Body of pancreas (tissue), 4 donors: ENCODE results near the gene MNAT1. TPM values are rescaled to one million over a fixed set of nuclear protein-coding genes. Genes with fewer than 3 reads are reported as not detected.

Source experiments
- ATAC-seq: fragments of 150-250 bp; one replicate; pipeline ENCODE4 v1.9.1; 2016
- DNase-seq, 4 donors: peaks; one replicate each; pipeline ENCODE4 v3.0.0-alpha.2; 2019
- H3K27ac ChIP-seq, 4 donors: fragments of 200-600 bp; sonication (generic); 1 replicate in 3 of 4; 2 replicates in 1 of 4; pipeline versions ENCODE4 v1.5.1 to v1.6.1; 2016 to 2019; ENCODE audit warnings: mild to moderate bottlenecking in 1 of 4, mixed read lengths in 1 of 4, moderate library complexity in 1 of 4
- H3K27me3 ChIP-seq, 2 donors: fragments of 200-600 bp; sonication (generic); one replicate each; pipeline ENCODE4 v1.6.0; 2016; ENCODE audit warnings: mild to moderate bottlenecking in 1 of 2
- H3K36me3 ChIP-seq, 2 donors: fragments of 200-600 bp; sonication (generic); replicated peaks in 1 of 2; 2 replicates each; pipeline ENCODE4 v1.5.1; 2016; ENCODE audit warnings: low read depth in 2 of 2; ENCODE audit not compliant: insufficient read depth in 1 of 2
- H3K4me1 ChIP-seq: fragments of 200-600 bp; sonication (generic); one replicate; pipeline ENCODE4 v1.6.0; 2016
- H3K4me3 ChIP-seq, 2 donors: fragments of 200-600 bp; sonication (generic); 1 replicate in 1 of 2; 2 replicates in 1 of 2; pipeline ENCODE4 v1.5.1; 2016 to 2019
- H3K9me3 ChIP-seq, 3 donors: fragments of 200-600 bp; sonication (generic); 1 replicate in 2 of 3; 2 replicates in 1 of 3; pipeline ENCODE4 v1.5.1; 2016
- POLR2A ChIP-seq, 3 donors: fragments of 450-650 bp; IDR thresholded peaks; one replicate each; pipeline ENCODE4 v1.6.1; 2016; ENCODE audit warnings: antibody characterized with exemption in 3 of 3, mild to moderate bottlenecking in 2 of 3
- WGBS, 2 donors: methylation state at CpG; one replicate each; pipeline ENCODE4 v1.1.5; 2017; 5-methylcytosine and 5-hydroxymethylcytosine counted together
- intact Hi-C: fragments of 100-400 bp; cut with DNase I; formaldehyde crosslinking; loops from one replicate; pipeline ENCODE4 v1.15.1; 2023
- total RNA-seq, 2 donors: library from RNA; depleted of rRNA; stranded (reverse); fragments of >200 nt; gene quantifications; one replicate each; pipeline ENCODE4 v1.1.0, GENCODE V29; 2016
- TF ChIP-seq, protein P1 (sequence below), 7 experiments: fragments of 450-650 bp in 4 of 7; fragments of 200-600 bp in 3 of 7; sonication (generic) in 3 of 7; IDR thresholded peaks; one replicate each; pipeline ENCODE4 v1.5.1; 2016 to 2019; ENCODE audit warnings: antibody characterized with exemption in 7 of 7

The MNAT1 gene
- total RNA-seq, 2 donors from 2014 or later: 14.0 to 37.2 TPM

DNA sequence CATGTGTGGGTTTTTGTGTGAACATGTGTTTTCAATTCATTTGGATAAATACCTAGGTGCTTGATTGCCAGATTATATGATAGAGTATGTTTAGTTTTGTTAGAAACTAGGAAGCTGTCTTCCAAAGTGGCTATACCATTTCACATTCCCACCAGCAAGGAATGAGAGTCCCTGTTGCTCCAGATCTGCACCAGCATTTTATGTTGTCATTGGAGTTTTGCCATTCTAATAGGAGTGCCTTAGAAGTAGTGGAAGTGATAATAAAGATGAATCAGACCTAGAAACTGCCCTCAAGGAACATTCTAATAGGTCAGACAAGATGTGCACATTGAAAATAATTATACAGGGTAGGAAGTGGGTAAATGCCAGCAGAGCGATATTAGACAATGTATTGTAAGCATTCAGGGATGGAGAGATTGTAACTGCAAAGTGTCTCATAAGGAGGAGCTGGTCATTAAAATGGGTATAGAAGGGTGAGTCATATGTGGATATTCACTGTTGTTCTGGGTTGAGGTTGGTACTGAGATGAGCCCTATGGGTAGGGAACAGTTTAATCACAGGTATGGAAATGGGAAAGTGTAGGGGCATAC is 71.4 kb downstream of the MNAT1 start:
- intact Hi-C loops: no loop called here
- WGBS, 2 donors: 98 to 100% methylated on average over 1 of the region's 1 CpG

DNA sequence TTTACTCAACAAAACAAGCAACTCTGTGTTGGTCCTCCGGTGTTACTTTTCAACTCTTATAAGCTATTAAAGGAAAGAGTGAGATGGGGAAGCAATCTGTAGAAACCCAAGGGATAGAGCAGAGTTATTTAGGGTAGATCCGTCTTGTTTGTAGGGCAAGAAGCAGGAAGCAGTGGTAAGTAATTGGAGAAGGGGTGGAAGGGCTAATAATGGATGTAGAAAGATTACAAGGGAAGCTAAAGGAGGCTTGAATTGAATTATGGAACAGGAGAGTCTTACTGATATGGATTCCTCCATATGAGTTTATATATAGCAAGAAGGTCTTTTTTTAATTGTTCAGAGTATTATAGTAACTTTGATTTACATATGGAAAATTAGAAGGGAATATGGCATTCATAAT is 72.7 kb downstream of the MNAT1 start:
- Histone ChIP-seq H3K4me3 (no peak overlapping the region), H3K27me3 (no peaks in the 10 kb centered on the region), H3K9me3 (no peaks in the 10 kb centered on the region), H3K36me3 (peaks cover 0 to 2% of the 10 kb centered on the region in 2 donors), H3K27ac (no peak overlapping the region), H3K4me1 (no peaks in the 10 kb centered on the region)
- intact Hi-C loops: no loop called here
- DNase-seq (no peak), ATAC-seq (no peak)
- WGBS, 2 donors: 91 to 95% methylated on average over 2 of the region's 2 CpGs
- no peak for TF ChIP-seq POLR2A (IDR thresholded peaks at IDR 0.05)
- TF ChIP-seq, protein P1, sequence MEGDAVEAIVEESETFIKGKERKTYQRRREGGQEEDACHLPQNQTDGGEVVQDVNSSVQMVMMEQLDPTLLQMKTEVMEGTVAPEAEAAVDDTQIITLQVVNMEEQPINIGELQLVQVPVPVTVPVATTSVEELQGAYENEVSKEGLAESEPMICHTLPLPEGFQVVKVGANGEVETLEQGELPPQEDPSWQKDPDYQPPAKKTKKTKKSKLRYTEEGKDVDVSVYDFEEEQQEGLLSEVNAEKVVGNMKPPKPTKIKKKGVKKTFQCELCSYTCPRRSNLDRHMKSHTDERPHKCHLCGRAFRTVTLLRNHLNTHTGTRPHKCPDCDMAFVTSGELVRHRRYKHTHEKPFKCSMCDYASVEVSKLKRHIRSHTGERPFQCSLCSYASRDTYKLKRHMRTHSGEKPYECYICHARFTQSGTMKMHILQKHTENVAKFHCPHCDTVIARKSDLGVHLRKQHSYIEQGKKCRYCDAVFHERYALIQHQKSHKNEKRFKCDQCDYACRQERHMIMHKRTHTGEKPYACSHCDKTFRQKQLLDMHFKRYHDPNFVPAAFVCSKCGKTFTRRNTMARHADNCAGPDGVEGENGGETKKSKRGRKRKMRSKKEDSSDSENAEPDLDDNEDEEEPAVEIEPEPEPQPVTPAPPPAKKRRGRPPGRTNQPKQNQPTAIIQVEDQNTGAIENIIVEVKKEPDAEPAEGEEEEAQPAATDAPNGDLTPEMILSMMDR (IDR thresholded peaks at IDR 0.05): no peak

More for the DNA sequence above, 71.4 kb downstream of the MNAT1 start:
- no peaks in the 10 kb centered on the region for H3K27me3 ChIP-seq
- H3K9me3 ChIP-seq: no peaks in the 10 kb centered on the region
- H3K4me3 ChIP-seq: no peak overlapping the region
- TF ChIP-seq, protein P1 (IDR thresholded peaks at IDR 0.05): no peak
- no peak for TF ChIP-seq POLR2A (IDR thresholded peaks at IDR 0.05)
- no peaks in the 10 kb centered on the region for H3K4me1 ChIP-seq
- H3K36me3 ChIP-seq: no peaks in the 10 kb centered on the region
- no peak for DNase-seq
- no peak overlapping the region for H3K27ac ChIP-seq
- ATAC-seq: no peak

DNA sequence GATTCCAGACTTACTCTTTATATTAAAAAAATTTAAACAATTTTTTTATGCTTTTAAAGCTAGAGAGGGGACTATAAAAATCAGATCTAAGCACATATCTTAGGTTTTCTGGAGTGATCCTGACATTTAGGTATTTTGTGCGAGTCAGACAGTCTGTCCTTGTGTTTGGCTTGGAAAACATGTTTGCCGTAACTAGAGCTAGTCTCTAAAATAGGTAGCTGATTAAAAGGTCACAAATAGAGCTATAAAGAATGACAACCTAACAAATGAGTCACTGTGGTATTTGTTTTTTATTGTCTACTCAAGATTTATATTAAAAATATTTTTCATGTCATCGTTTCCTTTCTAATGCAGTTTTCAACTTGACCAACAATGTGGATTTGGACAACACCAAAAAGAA is 73.4 kb downstream of the MNAT1 start:
- no peak for TF ChIP-seq POLR2A (IDR thresholded peaks at IDR 0.05)
- TF ChIP-seq, protein P1 (IDR thresholded peaks at IDR 0.05): no peak
- DNase-seq: no peak
- H3K4me3 ChIP-seq: no peak overlapping the region
- ATAC-seq: no peak
- WGBS, 2 donors: 94 to 97% methylated on average over 3 of the region's 3 CpGs
- no peak overlapping the region for H3K27ac ChIP-seq
- no peaks in the 10 kb centered on the region for H3K27me3 ChIP-seq
- peaks cover 0 to 5% of the 10 kb centered on the region in 2 donors for H3K36me3 ChIP-seq
- H3K9me3 ChIP-seq: no peaks in the 10 kb centered on the region
- intact Hi-C loops: no loop called here
- no peaks in the 10 kb centered on the region for H3K4me1 ChIP-seq

DNA sequence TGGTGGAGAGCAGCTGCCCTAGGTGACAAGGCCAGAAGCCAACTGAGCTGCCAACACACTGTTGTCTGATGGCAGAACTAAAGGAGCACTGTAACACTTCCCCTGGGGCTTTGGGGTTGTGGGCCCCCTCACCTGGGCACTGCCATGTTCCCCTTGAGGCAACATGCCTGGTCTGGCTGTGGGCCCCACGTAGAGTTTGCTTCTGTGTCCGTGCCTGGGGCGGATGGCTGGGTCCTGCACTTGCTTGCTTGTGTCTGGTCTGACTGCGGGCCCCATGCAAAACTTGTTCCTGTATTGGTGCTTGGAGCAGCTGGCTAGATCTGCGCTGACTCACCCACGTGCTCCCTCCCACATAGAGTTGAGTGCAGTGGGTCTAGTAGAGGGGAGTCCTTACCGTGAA is 78.4 kb downstream of the MNAT1 start:
- ATAC-seq: no peak
- Histone ChIP-seq H3K4me1 (no peaks in the 10 kb centered on the region), H3K27ac (no peak overlapping the region), H3K36me3 (peaks cover 0 to 8% of the 10 kb centered on the region in 2 donors), H3K27me3 (no peaks in the 10 kb centered on the region), H3K9me3 (no peaks in the 10 kb centered on the region), H3K4me3 (no peak overlapping the region)
- 96 to 100% methylated on average over 1 to 7 of the region's 7 CpGs for WGBS, 2 donors
- no peak for DNase-seq
- TF ChIP-seq POLR2A (IDR thresholded peaks at IDR 0.05): no peak
- TF ChIP-seq, protein P1 (IDR thresholded peaks at IDR 0.05): no peak
- intact Hi-C loops: no loop called here

DNA sequence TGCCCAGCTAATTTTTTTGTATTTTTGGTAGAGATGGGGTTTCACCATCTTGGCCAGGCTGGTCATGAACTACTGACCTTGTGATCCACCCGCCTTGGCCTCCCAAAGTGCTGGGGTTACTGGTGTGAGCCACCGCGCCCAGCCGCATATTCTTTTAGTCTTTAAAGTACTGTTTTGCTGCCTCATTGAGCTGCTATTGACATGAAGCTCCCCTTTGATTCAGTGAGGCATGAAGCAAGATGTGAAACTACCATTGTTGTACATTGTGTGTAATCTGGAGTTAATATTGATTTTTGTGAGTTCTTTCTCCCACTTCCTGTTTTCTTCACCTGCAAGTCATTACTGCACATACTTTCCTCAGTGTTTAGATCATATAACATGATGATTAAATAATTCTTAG is 80.8 kb downstream of the MNAT1 start:
- intact Hi-C loops: no loop called here
- DNase-seq (no peak), ATAC-seq (no peak)
- peaks cover 0 to 8% of the 10 kb centered on the region in 2 donors for H3K36me3 ChIP-seq
- no peak overlapping the region for H3K4me3 ChIP-seq
- no peaks in the 10 kb centered on the region for H3K4me1 ChIP-seq
- H3K9me3 ChIP-seq: no peaks in the 10 kb centered on the region
- H3K27me3 ChIP-seq: no peaks in the 10 kb centered on the region
- TF ChIP-seq, protein P1 (IDR thresholded peaks at IDR 0.05): no peak
- TF ChIP-seq POLR2A (IDR thresholded peaks at IDR 0.05): no peak
- WGBS, 2 donors: 91 to 96% methylated on average over 4 of the region's 4 CpGs
- H3K27ac ChIP-seq: no peak overlapping the region
